ENCODE data around the gene ZFP62.
"Not testable (repeated sequence)": the region's sequence is repeated elsewhere in the genome, so short reads cannot be mapped to it uniquely, and the experiment has no call there.

ZFP62 gene

DNA sequence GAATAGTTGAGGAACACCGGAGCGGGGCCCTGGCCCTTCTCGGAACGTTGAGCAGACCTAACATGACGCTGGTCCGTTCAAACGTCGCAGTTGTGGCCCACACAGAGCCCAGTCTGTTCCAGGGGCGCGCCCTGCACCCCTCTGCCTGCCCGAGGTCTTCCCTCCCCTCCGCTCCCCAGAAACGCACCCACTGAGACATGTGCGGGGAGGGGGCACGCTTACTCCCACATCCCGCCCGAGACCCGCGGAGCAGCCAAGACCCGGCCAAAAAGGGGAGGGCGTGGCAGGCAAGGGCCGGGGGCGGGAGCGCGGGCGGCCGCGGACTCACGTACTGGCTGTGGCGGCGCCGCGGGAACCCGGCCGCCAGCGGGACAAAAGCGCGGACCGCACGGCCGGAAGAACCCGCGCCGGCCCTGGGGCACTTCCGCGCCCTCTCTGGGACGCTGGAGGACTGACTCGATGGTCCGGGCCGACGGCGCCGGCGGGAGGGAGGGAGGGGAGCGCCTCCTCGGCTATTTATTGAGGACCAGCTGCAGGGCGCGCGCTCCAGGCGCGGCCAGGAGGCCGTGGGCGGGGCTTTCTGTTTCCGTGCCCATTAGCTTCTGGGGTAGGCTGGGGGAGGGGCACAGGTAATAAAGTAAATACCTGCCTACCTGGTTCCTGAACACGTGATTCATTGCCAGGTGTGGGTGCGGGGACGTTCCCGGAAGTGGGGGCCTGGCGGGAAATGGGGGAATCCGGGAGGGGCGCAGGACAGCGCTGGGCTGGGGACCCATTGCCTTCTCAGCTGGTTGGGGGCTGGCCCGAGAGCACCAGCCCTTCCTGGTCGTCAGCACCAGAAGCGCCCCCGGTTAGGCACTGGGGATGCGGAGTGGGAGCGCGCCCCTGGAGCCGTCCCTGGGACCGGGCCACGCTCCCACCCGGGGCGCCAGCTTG, at the start of gene ZFP62:
Gene ZFP62, minus strand, starts transcription at position 390 of the 936 bp plus-strand sequence. Its CDS starts 57 bp downstream, at position 333.
- peak; percentile 94 for DNase-seq
- in situ Hi-C loops (cut with MboI; ENCODE audit: low pct_unique_long_range_greater_than_20kb, low sequenced_read_pairs) = no loop called here

DNA sequence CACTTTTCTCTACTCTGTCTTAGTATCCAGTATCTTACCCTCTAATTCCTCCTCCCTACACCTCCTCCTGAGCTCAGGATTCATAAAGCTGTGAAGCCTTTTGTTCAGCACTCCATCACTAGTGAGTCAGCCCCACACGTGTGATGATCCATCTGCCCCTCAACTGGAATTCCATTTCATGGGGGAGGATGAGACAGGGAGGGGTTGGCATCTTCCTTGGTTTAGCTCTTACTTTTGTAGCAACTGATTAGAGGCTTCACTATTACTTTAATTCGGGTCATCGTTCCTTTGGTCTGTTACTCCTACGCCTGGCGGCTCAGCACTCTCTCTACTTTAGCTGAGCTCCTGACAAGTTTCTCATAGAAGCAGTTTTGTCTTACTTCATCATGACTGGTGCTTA, 49.7 kb upstream of the ZFP62 start:
- no peak for DNase-seq

DNA sequence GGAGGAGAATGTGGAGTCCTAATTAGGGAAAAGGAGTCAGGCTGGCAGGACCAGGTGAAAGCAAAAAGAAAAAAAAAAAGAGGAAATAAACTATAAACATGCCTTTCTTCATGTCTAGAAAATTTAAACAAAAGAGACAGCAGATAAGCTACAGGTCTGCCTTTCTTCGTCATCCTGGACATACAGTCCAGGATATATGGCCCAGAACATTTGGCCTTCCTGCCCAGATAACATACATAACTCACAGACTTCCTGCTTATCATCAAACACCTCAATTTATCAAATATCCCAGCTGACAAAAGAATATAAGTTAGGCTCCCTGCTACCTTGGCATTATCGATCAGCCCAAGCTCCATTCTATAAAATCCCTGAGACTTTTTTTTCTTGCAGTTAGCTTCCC, 49.1 kb upstream of the ZFP62 start:
- in situ Hi-C loops (cut with MboI; ENCODE audit: low pct_unique_long_range_greater_than_20kb, low sequenced_read_pairs) = no loop called here
- DNase-seq = no peak

More for the DNA sequence above, 49.7 kb upstream of the ZFP62 start:
- in situ Hi-C loops (cut with MboI; ENCODE audit: low pct_unique_long_range_greater_than_20kb, low sequenced_read_pairs) = no loop called here

- no peak for DNase-seq
- in situ Hi-C loops (cut with MboI; ENCODE audit: low pct_unique_long_range_greater_than_20kb, low sequenced_read_pairs) = no loop called here
Observed at GRCh38 chr5:180909782-180910181, 48.7 kb upstream of the ZFP62 start.

- in situ Hi-C loops (cut with MboI; ENCODE audit: low pct_unique_long_range_greater_than_20kb, low sequenced_read_pairs) = no loop called here
- DNase-seq = no peak
Observed at GRCh38 chr5:180908998-180909731, 48.1 kb upstream of the ZFP62 start.

DNA sequence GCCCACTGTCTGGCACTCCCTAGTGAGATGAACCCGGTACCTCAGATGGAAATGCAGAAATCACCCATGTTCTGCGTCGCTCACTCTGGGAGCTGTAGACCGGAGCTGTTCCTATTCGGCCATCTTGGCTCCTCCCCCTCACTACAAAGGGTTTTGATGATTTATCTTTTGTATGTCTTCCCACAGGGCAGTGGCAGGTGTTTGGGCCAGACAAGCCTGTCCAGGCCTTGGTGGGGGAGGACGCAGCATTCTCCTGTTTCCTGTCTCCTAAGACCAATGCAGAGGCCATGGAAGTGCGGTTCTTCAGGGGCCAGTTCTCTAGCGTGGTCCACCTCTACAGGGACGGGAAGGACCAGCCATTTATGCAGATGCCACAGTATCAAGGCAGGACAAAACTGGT, 47.3 kb upstream of the ZFP62 start:
- no peak for DNase-seq
- in situ Hi-C loops (cut with MboI; ENCODE audit: low pct_unique_long_range_greater_than_20kb, low sequenced_read_pairs) = no loop called here

- no peak for DNase-seq
- in situ Hi-C loops (cut with MboI; ENCODE audit: low pct_unique_long_range_greater_than_20kb, low sequenced_read_pairs) = no loop called here
Observed at GRCh38 chr5:180901319-180902009, 40.4 kb upstream of the ZFP62 start.

GRCh38 chr5:180900178-180900577, 39.1 kb upstream of the ZFP62 start:
- DNase-seq = no peak

DNA sequence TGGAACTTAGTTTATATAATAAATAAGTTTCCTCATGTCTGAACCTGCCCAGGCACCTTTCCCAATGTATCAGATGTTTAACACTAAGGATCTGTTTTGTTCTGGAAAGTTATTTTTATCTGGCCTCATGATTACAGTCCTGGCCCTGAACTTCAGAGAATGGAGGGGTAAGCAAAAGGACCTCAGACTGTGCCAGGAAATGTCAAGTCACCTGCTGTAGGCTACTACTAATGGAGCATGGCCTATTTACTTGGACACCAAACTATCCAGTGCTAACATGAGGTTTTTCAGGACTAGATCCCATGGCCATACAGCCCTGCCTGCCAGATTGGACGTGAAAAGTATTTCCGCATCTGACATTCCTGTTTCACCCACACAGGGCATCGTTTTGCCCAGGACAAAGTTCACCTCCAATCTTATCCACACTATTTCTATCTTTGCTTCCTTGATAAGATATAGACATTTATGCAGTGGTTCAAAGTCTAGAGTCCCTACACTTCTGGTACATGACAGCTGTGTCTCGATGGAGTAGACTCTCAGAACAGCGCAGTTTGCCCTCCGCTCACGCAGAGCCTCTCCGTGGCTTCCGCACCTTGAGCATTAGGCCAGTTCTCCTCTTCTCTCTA, 37.7 kb upstream of the ZFP62 start, which contains the start of gene BTNL8:
Gene BTNL8, plus strand, starts transcription at position 539 of the 626 bp plus-strand sequence. CDS start 152 bp downstream, outside the sequence.
- in situ Hi-C loops (cut with MboI; ENCODE audit: low pct_unique_long_range_greater_than_20kb, low sequenced_read_pairs) = no loop called here
- DNase-seq = no peak

More at GRCh38 chr5:180900178-180900577, 39.1 kb upstream of the ZFP62 start:
- in situ Hi-C loops (cut with MboI; ENCODE audit: low pct_unique_long_range_greater_than_20kb, low sequenced_read_pairs) = no loop called here

DNA sequence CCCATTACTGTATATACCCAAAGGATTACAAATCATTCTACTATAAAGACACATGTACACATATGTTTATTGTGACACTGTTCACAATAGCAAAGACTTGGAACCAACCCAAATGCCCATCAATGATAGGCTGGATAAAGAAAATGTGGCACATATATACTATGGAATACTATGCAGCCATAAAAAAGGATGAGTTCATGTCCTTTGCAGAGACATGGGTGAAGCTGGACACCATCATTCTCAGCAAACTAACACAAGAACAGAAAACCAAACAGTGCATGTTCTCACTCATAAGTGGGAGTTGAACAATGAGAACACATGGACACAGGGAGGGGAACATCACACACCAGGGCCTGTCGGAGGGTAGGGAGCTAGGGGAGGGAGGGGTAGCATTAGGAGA, 34.3 kb upstream of the ZFP62 start:
- in situ Hi-C loops (cut with MboI; ENCODE audit: low pct_unique_long_range_greater_than_20kb, low sequenced_read_pairs); DNase-seq: not testable (repeated sequence)

DNA sequence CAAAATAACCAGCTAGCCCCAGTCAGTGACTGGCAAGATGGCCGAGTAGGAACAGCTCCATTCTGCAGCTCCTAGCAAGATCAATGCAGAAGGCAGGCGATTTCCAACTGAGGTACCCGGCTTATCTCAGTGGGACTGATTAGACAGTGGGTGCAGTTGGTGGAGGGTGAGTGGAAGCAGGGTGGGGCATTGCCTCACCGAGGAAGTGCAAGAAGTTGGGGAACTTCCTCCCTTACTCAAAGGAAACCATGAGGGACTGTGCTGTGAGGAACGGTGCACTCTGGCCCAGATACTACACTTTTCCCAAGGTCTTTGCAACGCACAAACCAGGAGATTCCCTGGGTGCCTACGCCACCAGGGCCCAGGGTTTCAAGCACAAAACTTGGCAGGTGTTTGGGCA, 28.3 kb upstream of the ZFP62 start:
- in situ Hi-C loops (cut with MboI; ENCODE audit: low pct_unique_long_range_greater_than_20kb, low sequenced_read_pairs) = no loop called here
- DNase-seq = no peak

DNA sequence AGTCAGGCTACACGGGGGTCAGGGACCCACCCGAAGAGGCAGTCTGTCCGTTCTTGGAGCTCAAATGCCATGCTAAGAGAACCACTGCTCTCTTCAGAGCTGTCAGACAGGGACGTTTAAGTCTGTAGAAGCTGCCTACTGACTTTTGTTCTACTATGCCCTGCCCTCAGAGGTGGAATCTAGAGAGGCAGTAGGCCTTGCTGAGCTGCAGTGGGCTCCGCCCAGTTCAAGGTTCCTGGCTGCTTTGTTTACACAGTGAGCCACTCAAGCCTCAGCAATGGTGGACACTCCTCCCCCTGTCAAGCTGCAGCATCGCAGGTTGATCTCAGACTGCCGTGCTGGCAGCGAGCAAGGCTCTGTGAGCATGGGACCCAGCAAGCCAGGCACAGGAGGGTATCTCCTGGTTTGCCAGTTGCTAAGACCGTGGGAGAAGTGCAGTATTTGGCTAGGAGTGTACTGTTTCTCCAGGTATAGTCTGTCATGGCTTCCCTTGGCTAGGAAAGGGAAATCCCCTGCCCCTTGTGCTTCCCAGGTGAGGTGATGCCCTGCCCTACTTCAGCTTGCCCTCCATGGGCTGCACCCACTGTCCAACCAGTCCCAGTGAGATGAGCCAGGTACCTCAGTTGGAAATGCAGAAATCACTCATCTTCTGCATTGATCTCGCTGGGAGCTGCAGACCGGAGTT, 24.9 kb upstream of the ZFP62 start:
- DNase-seq; in situ Hi-C loops (cut with MboI; ENCODE audit: low pct_unique_long_range_greater_than_20kb, low sequenced_read_pairs): not testable (repeated sequence)

DNA sequence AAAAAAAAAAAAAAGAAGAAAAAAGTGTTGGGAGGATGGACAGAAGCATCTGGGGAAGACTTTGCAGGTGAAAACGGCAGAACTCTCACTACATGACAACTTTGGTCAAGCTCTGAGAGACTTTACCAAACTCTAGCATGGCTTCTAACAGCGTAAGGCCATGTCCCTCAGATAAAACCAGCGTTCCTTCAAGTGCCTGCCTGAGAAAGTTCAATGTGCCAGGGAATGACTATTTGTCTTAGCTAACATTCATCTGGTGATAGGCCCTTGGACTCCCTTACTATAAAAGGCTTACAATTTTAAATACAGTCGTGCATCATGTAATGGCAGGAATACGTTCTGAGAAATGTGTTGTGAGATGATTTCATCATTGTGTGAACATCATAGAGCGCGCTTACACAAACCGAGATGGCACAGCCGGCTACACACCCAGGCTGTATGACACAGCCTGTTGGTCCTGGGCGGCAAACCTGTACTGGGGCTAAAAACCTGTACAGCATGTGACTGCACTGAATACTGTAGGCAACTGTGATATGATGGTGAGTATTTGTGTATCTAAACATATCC, 14.9 kb upstream of the ZFP62 start:
- DNase-seq = no peak
- in situ Hi-C loops (cut with MboI; ENCODE audit: low pct_unique_long_range_greater_than_20kb, low sequenced_read_pairs) = no loop called here

- in situ Hi-C loops (cut with MboI; ENCODE audit: low pct_unique_long_range_greater_than_20kb, low sequenced_read_pairs) = loop anchor here (5.0 kb wide), 1 partner anchor 297 kb away; no protein-coding TSS in a partner anchor
- no peak for DNase-seq
Observed at GRCh38 chr5:180874804-180875582, 13.9 kb upstream of the ZFP62 start.

- in situ Hi-C loops (cut with MboI; ENCODE audit: low pct_unique_long_range_greater_than_20kb, low sequenced_read_pairs) = loop anchor here (5.0 kb wide), 1 partner anchor 298 kb away; no protein-coding TSS in a partner anchor
- DNase-seq = peak; percentile 67
Observed at GRCh38 chr5:180873615-180874520, 12.8 kb upstream of the ZFP62 start.

DNA sequence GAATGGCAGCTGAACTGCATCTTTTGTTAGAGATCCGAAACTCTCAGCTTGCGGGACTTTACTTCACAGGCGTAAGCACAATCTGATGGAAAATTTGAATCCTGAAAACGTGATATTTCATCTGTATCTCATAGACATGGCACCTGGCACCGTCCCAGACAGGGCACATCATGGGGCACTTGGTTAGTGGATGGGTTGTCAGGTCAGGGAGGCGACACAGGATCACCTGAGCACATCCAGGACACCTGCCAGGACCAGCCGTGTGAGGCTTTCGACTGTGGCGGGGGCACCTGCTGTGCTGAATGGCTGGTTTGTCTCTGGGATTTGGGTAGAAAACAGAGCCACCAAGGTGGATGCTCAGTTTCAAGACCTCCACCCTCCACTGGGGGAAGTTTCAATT, 11.3 kb upstream of the ZFP62 start:
- in situ Hi-C loops (cut with MboI; ENCODE audit: low pct_unique_long_range_greater_than_20kb, low sequenced_read_pairs) = loop anchor here (5.0 kb wide), 1 partner anchor 300 kb away; no protein-coding TSS in a partner anchor
- no peak for DNase-seq

Measured in KBM-7 (cell line).